H1 (cell line): ENCODE results near the gene CACNB4. TPM values are rescaled to one million over a fixed set of nuclear protein-coding genes. Genes with fewer than 3 reads are reported as not detected.
A peak's percentile ranks its signal among the peaks of the same experiment; 100 is the strongest.

Source experiments
- CTCF ChIA-PET: fragments of 300-600 bp; sonication (Branson Sonifier 250); formaldehyde crosslinking; loops from one replicate; lab custom pipeline; 2021; ENCODE audit not compliant: partially characterized antibody; lab: Charles Lee
- POLR2A ChIA-PET: fragments of 300-600 bp; sonication (Branson Sonifier 250); formaldehyde crosslinking; loops from one replicate; lab custom pipeline; 2021; ENCODE audit warnings: inconsistent platforms; ENCODE audit not compliant: partially characterized antibody; lab: Charles Lee
- DNase-seq, 2 experiments: peaks; one replicate each; pipeline versions ENCODE4 v3.0.0 to v3.0.0-alpha.2; 2010 to 2022; ENCODE audit warnings: low spot score in 2 of 2, low read depth in 1 of 2, mixed read lengths in 1 of 2
- FAIRE-seq: peaks from 2 replicates; lab custom pipeline; 2011; peaks lifted over from hg19 to GRCh38; lab: Jason Lieb, UNC
- H2AFZ ChIP-seq: 2 replicates; pipeline ENCODE4 v1.8.1; 2012; ENCODE audit warnings: low read length, inconsistent platforms
- H2AK5ac ChIP-seq: 2 replicates; pipeline ENCODE4 v1.6.1; 2013; ENCODE audit warnings: low read depth, low read length
- H2BK120ac ChIP-seq: replicated peaks from 2 replicates; pipeline ENCODE3; 2013; ENCODE audit warnings: low read depth, low read length, inconsistent platforms
- H2BK12ac ChIP-seq: 2 replicates; pipeline ENCODE4 v1.6.1; 2013; ENCODE audit warnings: low read depth, low read length
- H2BK15ac ChIP-seq: 2 replicates; pipeline ENCODE4 v1.6.1; 2013; ENCODE audit warnings: low read length
- H2BK20ac ChIP-seq: 2 replicates; pipeline ENCODE4 v1.6.1; 2013; ENCODE audit warnings: low read length
- H2BK5ac ChIP-seq: 2 replicates; pipeline ENCODE4 v1.6.1; 2013; ENCODE audit warnings: low read depth, low read length
- H3K14ac ChIP-seq: 2 replicates; pipeline ENCODE4 v1.6.1; 2013; ENCODE audit warnings: inconsistent platforms; ENCODE audit not compliant: insufficient read length
- H3K18ac ChIP-seq: 2 replicates; pipeline ENCODE4 v1.6.1; 2013; ENCODE audit warnings: low read length; ENCODE audit errors: extremely low read depth
- H3K23ac ChIP-seq: 2 replicates; pipeline ENCODE4 v1.6.1; 2013; ENCODE audit warnings: inconsistent platforms; ENCODE audit not compliant: insufficient read length
- H3K23me2 ChIP-seq: 2 replicates; pipeline ENCODE4 v1.6.1; 2013; ENCODE audit warnings: low read depth, low read length
- H3K27ac ChIP-seq: 2 replicates; pipeline ENCODE4 v1.6.1; 2011; ENCODE audit warnings: low read depth, low read length, inconsistent platforms
- H3K27me3 ChIP-seq, 4 experiments: replicated peaks in 1 of 4; 1 replicate in 1 of 4; 2 replicates in 3 of 4; pipeline versions ENCODE4 v1.6.1 to v1.8.1; 2011 to 2013; ENCODE audit warnings: low read length in 3 of 4, mild to moderate bottlenecking in 3 of 4, inconsistent platforms in 2 of 4, mixed read lengths in 2 of 4, moderate library complexity in 1 of 4; ENCODE audit not compliant: control insufficient read depth in 3 of 4, insufficient read depth in 3 of 4; ENCODE audit errors: extremely low read depth in 1 of 4
- H3K36me3 ChIP-seq, 4 experiments: 2 replicates each; pipeline versions ENCODE4 v1.6.1 to v1.8.1; 2011 to 2013; ENCODE audit warnings: mild to moderate bottlenecking in 4 of 4, low read length in 3 of 4, moderate library complexity in 2 of 4, control low read depth in 1 of 4, inconsistent platforms in 1 of 4; ENCODE audit not compliant: insufficient read depth in 4 of 4, control insufficient read depth in 2 of 4
- H3K4ac ChIP-seq: replicated peaks from 2 replicates; pipeline ENCODE3; 2013; ENCODE audit warnings: low read length, low read depth, mixed read lengths, inconsistent platforms; ENCODE audit not compliant: insufficient read length
- H3K4me1 ChIP-seq, 4 experiments: replicated peaks in 1 of 4; 1 replicate in 1 of 4; 2 replicates in 3 of 4; pipeline versions ENCODE4 v1.6.1 to v1.8.1; 2011 to 2013; ENCODE audit warnings: low read length in 3 of 4, inconsistent platforms in 2 of 4, mixed read lengths in 1 of 4; ENCODE audit not compliant: insufficient read depth in 4 of 4, control insufficient read depth in 3 of 4
- H3K4me2 ChIP-seq, 2 experiments: 2 replicates each; pipeline versions ENCODE4 v1.6.1 to v1.8.1; 2011 to 2013; ENCODE audit warnings: low read depth in 2 of 2, low read length in 2 of 2, control low read depth in 1 of 2, inconsistent platforms in 1 of 2, mild to moderate bottlenecking in 1 of 2; ENCODE audit not compliant: insufficient read depth in 1 of 2
- H3K4me3 ChIP-seq, 4 experiments: fragments of 200-600, 300-600 bp in 1 of 4; sonication (generic), shearing (Covaris generic), sonication (Bioruptor Twin) in 1 of 4; 2 replicates each; pipeline versions ENCODE4 v1.5.1 to v1.8.1; 2011 to 2016; ENCODE audit warnings: low read length in 4 of 4, low read depth in 3 of 4, control low read depth in 2 of 4, inconsistent platforms in 2 of 4, mild to moderate bottlenecking in 2 of 4, mixed read lengths in 1 of 4, moderate library complexity in 1 of 4; ENCODE audit not compliant: insufficient read depth in 2 of 4; ENCODE audit errors: extremely low read depth in 1 of 4
- H3K56ac ChIP-seq: replicated peaks from 2 replicates; pipeline ENCODE3; 2013; ENCODE audit warnings: low read depth, mild to moderate bottlenecking, mixed read lengths, low read length, inconsistent platforms; ENCODE audit not compliant: insufficient read length
- H3K79me1 ChIP-seq: 2 replicates; pipeline ENCODE4 v1.6.1; 2013; ENCODE audit warnings: low read depth, low read length, control low read depth
- H3K79me2 ChIP-seq, 2 experiments: 2 replicates each; pipeline versions ENCODE4 v1.6.1 to v1.8.1; 2012 to 2013; ENCODE audit warnings: low read length in 2 of 2, mild to moderate bottlenecking in 2 of 2, inconsistent platforms in 1 of 2; ENCODE audit not compliant: insufficient read depth in 2 of 2, control insufficient read depth in 1 of 2
- H3K9ac ChIP-seq, 4 experiments: replicated peaks in 1 of 4; 1 replicate in 1 of 4; 2 replicates in 3 of 4; pipeline versions ENCODE4 v1.6.1 to v1.8.1; 2011 to 2013; ENCODE audit warnings: low read depth in 3 of 4, low read length in 3 of 4, control low read depth in 2 of 4, mild to moderate bottlenecking in 2 of 4, moderate library complexity in 2 of 4, inconsistent platforms in 1 of 4; ENCODE audit errors: extremely low read depth in 1 of 4
- H3K9me3 ChIP-seq, 2 experiments: 2 replicates each; pipeline versions ENCODE4 v1.6.1 to v1.8.1; 2012 to 2013; ENCODE audit warnings: mild to moderate bottlenecking in 2 of 2, moderate library complexity in 2 of 2, control low read depth in 1 of 2, inconsistent platforms in 1 of 2, low read depth in 1 of 2, low read length in 1 of 2, mixed read lengths in 1 of 2; ENCODE audit not compliant: insufficient read depth in 2 of 2
- H4K20me1 ChIP-seq, 2 experiments: replicated peaks in 1 of 2; 2 replicates each; pipeline versions ENCODE3 to v1.8.1; 2011 to 2013; ENCODE audit warnings: inconsistent platforms in 2 of 2, low read length in 2 of 2, mild to moderate bottlenecking in 1 of 2; ENCODE audit not compliant: insufficient read depth in 2 of 2, control insufficient read depth in 1 of 2
- H4K5ac ChIP-seq: 2 replicates; pipeline ENCODE4 v1.6.1; 2013; ENCODE audit warnings: low read length, low read depth, mixed read lengths, inconsistent platforms; ENCODE audit not compliant: insufficient read length
- H4K8ac ChIP-seq: 2 replicates; pipeline ENCODE4 v1.8.0; 2013; ENCODE audit warnings: mild to moderate bottlenecking, moderate library complexity, low read length, inconsistent platforms; ENCODE audit not compliant: insufficient read depth; ENCODE audit errors: extremely low read depth
- H4K91ac ChIP-seq: replicated peaks from 2 replicates; pipeline ENCODE3; 2013; ENCODE audit warnings: low read length, mixed read lengths, inconsistent platforms; ENCODE audit not compliant: insufficient read length
- ATF3 ChIP-seq: IDR thresholded peaks from 2 replicates; pipeline ENCODE4 v1.6.1; 2011; ENCODE audit warnings: low read depth, mild to moderate bottlenecking, low read length; ENCODE audit not compliant: insufficient read depth
- CBX8 ChIP-seq: fragments of 300-800, 300-1000 bp; sonication (generic); IDR thresholded peaks from 2 replicates; pipeline ENCODE4 v1.7.1; 2016; ENCODE audit warnings: low read depth, low read length, borderline replicate concordance
- EZH2 ChIP-seq: fragments of 200-600 bp; sonication (generic); IDR thresholded peaks from 2 replicates; pipeline ENCODE4 v1.7.1; 2012; ENCODE audit warnings: low read depth, mild to moderate bottlenecking, moderate library complexity, low read length, inconsistent platforms; ENCODE audit not compliant: severe bottlenecking
- FOSL1 ChIP-seq: IDR thresholded peaks from 2 replicates; pipeline ENCODE4 v1.6.1; 2011; ENCODE audit warnings: mild to moderate bottlenecking, low read depth, low read length, moderate library complexity; ENCODE audit not compliant: insufficient read depth
- JUN ChIP-seq: IDR thresholded peaks from 2 replicates; pipeline ENCODE4 v1.6.1; 2011; ENCODE audit warnings: low read depth, mild to moderate bottlenecking, improper control_type of control experiment, low read length
- KDM4A ChIP-seq: IDR thresholded peaks from one replicate; pipeline ENCODE4 v1.7.1; 2012; ENCODE audit warnings: low read depth, mild to moderate bottlenecking, moderate library complexity, low read length, inconsistent platforms; ENCODE audit not compliant: severe bottlenecking
- SRF ChIP-seq: IDR thresholded peaks from 2 replicates; pipeline ENCODE4 v1.6.1; 2011; ENCODE audit warnings: mild to moderate bottlenecking, low read depth, low read length, moderate library complexity
- USF2 ChIP-seq: IDR thresholded peaks from 2 replicates; pipeline ENCODE4 v1.6.1; 2011; ENCODE audit warnings: low read length, improper control_type of control experiment
- polyA plus RNA-seq, 7 experiments: library from polyadenylated mRNA; depleted of rRNA in 3 of 7; stranded (reverse) in 5 of 7; unstranded in 2 of 7; fragments of >200 nt in 5 of 7; fragments of 200-250 nt in 2 of 7; gene quantifications; 1 replicate in 5 of 7; 2 replicates in 1 of 7; 4 replicates in 1 of 7; pipeline versions ENCODE4 v1.2.1 to v1.2.3, GENCODE V29; 2011 to 2013; ENCODE audit warnings: missing spikeins in 2 of 7, mixed read lengths in 2 of 7
- total RNA-seq: library from RNA; stranded (reverse); fragmentation: NEBNext Ultra II Directional; extraction: Animal tissue kit (Norgen Biotek cat#: 25700); gene quantifications from 2 replicates; pipeline ENCODE4 v1.2.1, GENCODE V29; 2021

CACNB4 gene
- total and polyA plus RNA-seq, 2 of the 8 experiments (the other 6 are each of a cell fraction or from before 2014, with no cell fraction given) = 2.0 to 4.0 TPM

GRCh38 chr2:152127628-152128027 lies 28.8 kb upstream of the CACNB4 start:
- Histone ChIP-seq H3K4ac (no peak overlapping the region), H4K5ac (no peak overlapping the region), H2BK5ac (no peak overlapping the region), H2BK20ac (no peak overlapping the region), H2AFZ (no peak overlapping the region), H3K4me2 (no peak overlapping the region), H3K23ac (no peak overlapping the region), H2BK15ac (no peak overlapping the region), H3K27ac (no peak overlapping the region), H3K18ac (no peak overlapping the region), H2BK120ac (no peak overlapping the region), H3K9ac (no peak overlapping the region), H3K23me2 (no peaks in the 10 kb centered on the region), H2BK12ac (no peak overlapping the region), H3K14ac (no peak overlapping the region), H3K56ac (no peak overlapping the region), H4K20me1 (peaks cover 0 to 1% of the 10 kb centered on the region in 2 experiments), H3K27me3 (no peaks in the 10 kb centered on the region), H4K8ac (no peak overlapping the region), H4K91ac (no peak overlapping the region), H3K4me1 (peaks cover 0 to 3% (median 0%) of the 10 kb centered on the region in 4 experiments; a peak in 1 of 7 replicates), H3K9me3 (no peaks in the 10 kb centered on the region), H3K4me3 (no peak overlapping the region), H2AK5ac (no peak overlapping the region), H3K36me3 (no peaks in the 10 kb centered on the region), H3K79me2 (no peaks in the 10 kb centered on the region), H3K79me1 (no peaks in the 10 kb centered on the region)
- ChIA-PET POLR2A (no interaction called here), CTCF (interaction anchor here (0.7 kb wide), 1 partner anchor 129 kb away, joined by 4 read pairs; no protein-coding TSS in a partner anchor)
- peak; percentile 13 for FAIRE-seq
- DNase-seq = no peak
- TF ChIP-seq EZH2 (no peak), ATF3 (no peak), SRF (no peak), USF2 (no peak), KDM4A (no peak), CBX8 (no peak), JUN (no peak), FOSL1 (no peak)
